IPS-18c (cell line): ENCODE results near the gene POLQ.
"Not testable (repeated sequence)": the region's sequence is repeated elsewhere in the genome, so short reads cannot be mapped to it uniquely, and the experiment has no call there.

Source experiments
- H3K4me3 ChIP-seq: 2 replicates; pipeline ENCODE4 v1.7.0; 2013; ENCODE audit warnings: low read depth, mild to moderate bottlenecking, low read length, moderate library complexity; ENCODE audit not compliant: insufficient read depth
- H3K9me3 ChIP-seq: one replicate; pipeline ENCODE4 v1.6.1; 2013; ENCODE audit warnings: mild to moderate bottlenecking, low read length, moderate library complexity; ENCODE audit not compliant: control insufficient read depth, insufficient read depth

POLQ gene

DNA sequence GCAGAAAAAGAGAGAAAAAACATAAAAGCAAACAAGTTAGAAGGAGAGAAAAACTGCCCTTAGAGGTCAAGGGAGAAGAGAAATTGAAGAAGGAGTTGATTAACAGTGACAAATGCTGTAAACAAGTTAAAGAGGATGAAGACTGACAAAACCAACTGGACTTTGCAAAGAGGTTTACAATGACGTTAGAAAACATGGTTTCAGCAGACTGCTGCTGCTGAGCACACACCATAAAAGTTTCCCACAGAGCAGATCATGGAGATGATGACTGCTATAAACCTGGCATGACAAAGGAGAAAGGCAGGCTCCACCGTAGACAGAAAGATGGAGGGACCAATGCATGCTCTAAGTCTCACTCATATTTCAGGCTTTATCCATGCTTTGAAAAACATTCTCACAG is 78.7 kb downstream of the POLQ start:
- H3K9me3 ChIP-seq = no peaks in the 10 kb centered on the region
- H3K4me3 ChIP-seq = no peak overlapping the region

DNA sequence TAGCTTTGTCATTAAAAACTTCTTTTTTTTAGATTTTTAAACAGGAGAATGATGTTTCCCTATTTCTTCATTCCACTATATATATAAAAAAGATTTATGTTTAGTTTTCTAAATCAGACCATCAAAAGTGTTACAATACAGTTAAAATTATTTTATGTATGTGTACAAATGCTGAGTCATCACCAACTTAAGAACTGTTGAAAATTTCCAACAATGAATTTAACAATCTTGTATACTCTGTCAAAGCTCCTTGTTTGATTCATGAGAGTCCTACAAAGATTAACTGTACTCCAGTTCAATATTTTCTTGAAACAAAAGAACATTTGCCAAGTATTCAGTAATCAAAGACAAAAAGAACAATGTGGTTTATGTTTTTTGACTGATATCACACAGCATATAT is 82.0 kb downstream of the POLQ start:
- no peaks in the 10 kb centered on the region for H3K9me3 ChIP-seq
- no peak overlapping the region for H3K4me3 ChIP-seq

DNA sequence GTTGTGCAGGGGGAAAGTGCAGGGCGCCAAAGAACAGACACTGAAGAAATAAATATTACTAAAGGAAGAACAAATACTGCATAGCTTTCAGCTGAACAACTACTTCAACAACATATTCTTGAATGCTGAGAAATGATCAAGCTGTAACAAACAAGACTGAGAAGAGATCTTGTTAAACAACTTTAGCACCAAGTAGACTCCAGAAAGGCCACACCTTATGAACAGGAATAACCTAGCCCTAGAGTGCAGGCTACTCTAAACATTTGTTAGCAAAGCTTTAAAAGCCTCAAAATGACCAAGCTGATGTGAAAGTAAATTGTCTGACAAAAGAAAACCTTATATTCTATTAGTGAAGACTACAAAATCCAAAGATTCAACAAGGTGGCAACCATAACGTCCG is 83.2 kb downstream of the POLQ start:
- H3K9me3 ChIP-seq = no peaks in the 10 kb centered on the region
- H3K4me3 ChIP-seq = no peak overlapping the region

DNA sequence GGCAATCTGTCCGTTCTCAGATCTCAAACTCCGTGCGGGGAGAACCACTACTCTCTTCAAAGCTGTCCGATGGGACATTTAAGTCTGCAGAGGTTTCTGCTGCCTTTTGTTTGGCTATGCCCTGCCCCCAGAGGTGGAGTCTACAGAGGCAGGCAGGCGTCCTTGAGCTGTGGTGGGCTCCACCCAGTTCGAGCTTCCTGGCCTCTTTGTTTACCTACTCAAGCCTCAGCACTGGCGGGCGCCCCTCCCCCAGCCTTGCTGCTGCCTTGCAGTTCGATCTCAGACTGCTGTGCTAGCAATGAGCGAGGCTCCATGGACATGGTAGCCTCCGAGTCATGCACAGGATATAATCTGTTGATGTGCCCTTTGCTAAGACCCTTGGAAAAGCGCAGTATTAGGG is 94.0 kb downstream of the POLQ start:
- H3K9me3 ChIP-seq, H3K4me3 ChIP-seq: not testable (repeated sequence)

DNA sequence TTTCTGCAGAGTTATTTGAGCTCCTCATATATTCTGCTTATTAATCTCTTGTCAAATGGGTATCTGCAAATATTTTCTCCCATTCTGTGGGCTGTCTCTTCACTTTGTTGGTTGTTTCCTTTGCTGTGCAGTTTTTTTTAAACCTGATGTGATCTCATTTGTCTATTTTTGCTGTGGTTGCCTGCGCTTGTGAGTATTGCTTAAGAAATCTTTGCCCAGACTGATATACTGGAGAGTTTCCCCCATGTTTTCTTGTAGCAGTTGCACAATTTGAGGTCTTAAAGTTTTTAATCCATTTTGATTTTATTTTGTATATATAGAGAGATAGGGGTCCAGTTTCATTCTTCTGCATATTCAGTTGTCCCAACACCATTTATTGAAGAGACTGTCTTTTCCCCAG is 102.3 kb downstream of the POLQ start:
- no peaks in the 10 kb centered on the region for H3K9me3 ChIP-seq
- H3K4me3 ChIP-seq = no peak overlapping the region

DNA sequence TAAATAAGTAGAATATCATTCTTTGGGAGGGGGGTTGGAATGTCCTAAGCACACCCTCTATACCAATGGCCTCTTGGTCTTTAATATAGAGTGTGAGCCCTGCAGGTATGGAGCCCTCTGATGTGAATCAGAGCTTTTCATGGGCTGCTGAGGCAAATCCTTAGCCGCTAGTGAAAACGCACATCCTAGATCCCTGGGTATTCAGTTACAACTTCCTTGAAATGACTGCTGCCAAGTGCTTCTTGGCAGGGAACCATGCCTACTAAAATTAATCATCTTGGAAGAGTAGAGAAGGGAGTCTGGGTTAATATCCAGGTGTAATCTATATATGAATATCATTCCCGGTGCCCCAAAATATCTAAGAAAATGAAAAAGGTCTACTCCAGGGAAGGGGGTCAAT is 109.1 kb downstream of the POLQ start:
- no peaks in the 10 kb centered on the region for H3K9me3 ChIP-seq
- H3K4me3 ChIP-seq = no peak overlapping the region

DNA sequence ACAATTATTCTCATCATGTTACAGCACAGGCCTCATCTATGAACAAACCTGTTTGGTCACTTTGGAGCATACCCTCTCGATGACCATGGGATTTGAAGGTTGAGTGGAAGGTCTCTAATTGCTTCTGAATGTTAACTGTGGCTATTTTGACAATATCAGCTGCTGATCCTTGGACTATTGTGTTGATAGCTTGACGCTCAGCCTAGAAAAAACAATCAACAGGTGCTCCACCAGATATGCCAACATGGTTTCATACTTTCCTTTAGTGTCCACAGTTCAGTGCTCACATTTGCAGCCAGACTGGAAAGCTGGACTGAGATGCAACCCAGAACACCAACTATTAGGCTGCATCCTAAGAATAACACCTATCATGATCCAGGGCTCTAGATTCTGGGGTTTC is 109.7 kb downstream of the POLQ start:
- H3K9me3 ChIP-seq = no peaks in the 10 kb centered on the region
- H3K4me3 ChIP-seq = no peak overlapping the region

DNA sequence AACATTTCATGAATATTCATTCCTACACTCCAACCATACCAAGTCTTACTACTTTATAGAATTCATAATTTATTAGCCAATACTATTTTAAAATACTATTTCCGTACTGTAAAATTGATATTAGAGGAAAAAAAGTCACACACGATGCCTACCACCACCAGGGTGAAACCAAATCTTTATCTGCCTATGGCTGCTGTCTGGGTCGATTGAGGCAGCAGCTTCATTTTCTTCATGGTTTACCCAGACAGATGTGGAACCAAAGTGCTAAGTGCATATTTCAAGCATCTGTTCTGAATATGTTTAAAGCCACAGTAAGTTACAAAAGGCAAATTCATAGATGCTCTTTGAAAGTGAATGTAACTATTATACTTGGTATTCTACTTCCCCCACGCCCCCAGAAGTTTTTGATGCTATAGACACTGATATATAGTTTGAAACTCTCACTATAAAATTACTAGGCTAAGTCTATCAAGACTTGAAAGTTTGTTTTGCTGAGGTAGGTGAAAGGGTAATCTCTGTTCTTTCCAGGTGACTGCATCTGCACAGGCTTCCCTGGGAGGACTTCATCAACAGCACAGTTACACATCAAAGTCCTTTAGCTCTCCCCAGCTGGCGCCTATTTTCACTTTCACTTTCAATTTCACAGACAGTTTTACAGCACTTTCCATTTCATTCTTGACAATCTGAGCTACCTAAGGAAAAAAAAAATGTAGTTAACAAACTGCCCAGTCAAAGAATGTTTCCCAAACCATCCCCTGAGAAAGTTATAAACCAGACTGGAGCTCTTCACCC is 113.9 kb downstream of the POLQ start:
- no peaks in the 10 kb centered on the region for H3K9me3 ChIP-seq
- no peak overlapping the region for H3K4me3 ChIP-seq

DNA sequence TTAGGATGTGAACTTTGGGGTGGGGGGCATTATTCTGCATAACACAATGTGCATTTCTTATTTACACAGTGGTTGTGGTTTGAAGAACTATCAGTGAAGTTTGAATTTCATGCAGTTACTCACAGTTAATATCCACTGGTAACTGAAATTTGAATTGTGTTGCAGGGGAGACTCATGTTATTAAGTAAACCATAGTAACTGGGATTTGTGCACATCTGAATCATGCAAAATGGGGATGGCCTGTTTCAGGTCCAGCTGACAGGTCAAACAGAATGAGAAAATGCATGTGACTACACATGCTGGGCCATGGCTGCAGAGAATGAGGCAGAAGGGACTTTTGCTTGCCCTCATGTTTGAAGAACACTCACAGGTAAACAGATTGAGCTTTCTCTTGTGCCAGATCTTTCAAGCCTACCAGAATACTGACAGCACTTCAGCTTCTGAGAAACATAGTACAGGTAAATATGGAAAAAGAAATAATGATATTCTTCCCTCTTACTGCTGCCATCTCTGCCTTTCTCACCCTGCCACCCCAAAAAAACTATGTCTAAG is 115.0 kb downstream of the POLQ start:
- H3K4me3 ChIP-seq = no peak overlapping the region
- H3K9me3 ChIP-seq = no peaks in the 10 kb centered on the region

DNA sequence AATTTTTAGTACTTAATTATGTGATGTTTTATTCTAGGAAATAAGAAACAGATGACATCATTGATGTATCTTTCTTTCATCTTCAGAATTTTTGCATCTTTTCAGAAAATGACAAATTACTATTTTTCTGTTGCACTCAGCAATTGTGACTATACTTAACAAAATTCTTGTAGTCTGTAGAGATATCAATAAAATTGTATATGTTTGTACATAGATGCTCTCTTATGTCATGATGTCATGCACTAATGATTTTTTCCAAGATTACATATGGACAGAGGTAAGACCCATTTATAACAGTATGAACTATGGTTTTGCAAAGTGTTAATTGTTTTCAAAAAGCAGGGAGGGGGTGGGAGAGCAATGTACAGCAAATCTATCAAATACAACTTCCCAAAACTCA is 121.2 kb downstream of the POLQ start:
- no peaks in the 10 kb centered on the region for H3K9me3 ChIP-seq

DNA sequence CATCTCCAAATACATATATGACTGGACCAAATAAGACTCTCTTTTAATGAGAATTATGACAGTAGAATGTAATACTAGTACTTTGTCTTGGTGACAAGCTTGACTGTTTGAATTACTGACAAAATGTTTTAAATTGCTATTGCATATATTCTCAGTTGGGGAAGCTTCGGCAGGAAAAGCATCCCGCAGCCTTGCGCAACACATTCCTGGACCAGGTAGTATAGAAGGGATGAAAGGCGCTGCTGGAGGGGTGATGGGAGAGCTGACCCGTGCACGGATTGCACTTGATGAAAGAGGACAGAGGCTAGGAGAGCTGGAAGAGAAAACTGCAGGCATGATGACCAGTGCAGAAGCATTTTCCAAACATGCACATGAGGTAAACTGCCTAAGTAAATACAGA is 127.6 kb downstream of the POLQ start:
- H3K9me3 ChIP-seq = no peaks in the 10 kb centered on the region
- H3K4me3 ChIP-seq = no peak overlapping the region

More for the DNA sequence above, 121.2 kb downstream of the POLQ start:
- no peak overlapping the region for H3K4me3 ChIP-seq

DNA sequence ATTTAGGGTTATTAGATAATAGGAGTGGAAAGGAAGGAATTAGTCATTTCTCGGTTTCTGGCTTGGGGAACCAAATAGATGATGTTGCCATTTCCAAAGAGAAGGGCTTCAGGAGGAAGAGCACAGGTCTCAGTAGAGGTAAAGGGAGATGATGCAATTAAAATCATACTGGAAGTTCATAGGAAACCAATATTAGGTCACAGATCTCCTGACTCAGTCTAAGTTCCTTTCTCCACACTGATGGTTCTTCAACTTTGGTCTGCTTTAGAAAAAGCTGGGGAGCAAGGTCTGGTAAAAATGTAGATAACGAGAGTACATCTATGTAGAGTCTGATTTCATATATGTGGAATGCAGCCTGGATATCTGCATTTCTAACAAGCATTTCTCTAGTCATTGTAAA is 130.9 kb downstream of the POLQ start:
- H3K9me3 ChIP-seq = no peaks in the 10 kb centered on the region
- H3K4me3 ChIP-seq = no peak overlapping the region

DNA sequence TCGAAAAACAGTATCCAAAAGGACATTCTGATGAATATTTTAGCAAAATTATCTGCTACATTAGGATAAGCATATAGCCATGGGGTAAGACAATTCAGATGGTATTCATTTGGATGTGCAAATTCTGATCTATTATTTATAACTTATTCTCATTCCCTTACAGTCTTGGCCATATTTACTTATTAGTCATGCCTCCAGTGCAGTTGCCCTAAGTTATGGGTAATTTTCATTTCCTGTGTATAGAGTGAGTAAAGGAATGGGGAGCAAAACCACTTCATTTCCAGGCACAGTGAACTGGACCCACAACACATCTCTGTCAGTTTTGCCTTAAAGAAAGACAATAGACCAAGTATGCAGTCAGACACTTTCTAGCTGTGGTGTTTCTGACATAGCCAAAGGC is 134.3 kb downstream of the POLQ start:
- Histone ChIP-seq H3K9me3 (no peaks in the 10 kb centered on the region), H3K4me3 (no peak overlapping the region)

DNA sequence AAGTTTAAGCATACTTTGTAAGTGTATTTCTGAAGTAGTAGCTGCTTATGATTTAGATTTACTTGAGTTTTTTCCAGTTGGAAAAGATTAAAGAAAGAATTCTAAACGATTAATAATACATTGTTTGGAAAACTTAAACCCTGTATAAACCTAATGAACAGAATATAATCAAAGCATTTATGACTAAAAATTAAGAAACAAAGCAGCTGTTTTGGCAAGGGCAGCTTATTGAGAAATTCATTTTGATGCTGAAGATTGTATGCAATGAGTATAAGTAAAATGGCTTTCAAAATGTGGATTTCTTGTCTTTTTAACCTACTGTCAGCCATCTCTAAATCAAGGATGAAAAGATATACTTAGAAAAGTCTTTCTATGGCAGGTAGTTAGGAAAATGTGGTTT is 140.2 kb downstream of the POLQ start:
- H3K4me3 ChIP-seq = no peak overlapping the region
- H3K9me3 ChIP-seq = no peaks in the 10 kb centered on the region

DNA sequence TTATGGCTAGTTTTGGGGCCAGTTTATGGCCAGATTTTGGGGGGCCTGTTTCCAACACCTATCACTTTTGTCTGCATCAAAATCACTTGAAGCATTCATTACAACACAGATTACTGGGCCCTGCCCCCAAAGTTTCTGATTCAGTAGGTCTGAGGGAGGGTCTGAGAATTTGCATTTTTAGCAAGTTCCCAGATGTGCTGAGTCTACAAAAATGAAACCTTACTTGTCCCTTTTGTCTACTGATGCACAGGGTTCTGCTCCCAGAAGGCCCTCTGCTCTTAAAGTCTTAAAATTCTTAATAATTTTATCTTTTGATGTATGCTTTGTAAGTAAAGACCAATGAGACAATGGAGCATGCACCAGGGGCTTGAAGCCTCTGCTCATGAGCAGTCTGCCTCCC is 146.0 kb downstream of the POLQ start:
- Histone ChIP-seq H3K9me3 (no peaks in the 10 kb centered on the region), H3K4me3 (no peak overlapping the region)

DNA sequence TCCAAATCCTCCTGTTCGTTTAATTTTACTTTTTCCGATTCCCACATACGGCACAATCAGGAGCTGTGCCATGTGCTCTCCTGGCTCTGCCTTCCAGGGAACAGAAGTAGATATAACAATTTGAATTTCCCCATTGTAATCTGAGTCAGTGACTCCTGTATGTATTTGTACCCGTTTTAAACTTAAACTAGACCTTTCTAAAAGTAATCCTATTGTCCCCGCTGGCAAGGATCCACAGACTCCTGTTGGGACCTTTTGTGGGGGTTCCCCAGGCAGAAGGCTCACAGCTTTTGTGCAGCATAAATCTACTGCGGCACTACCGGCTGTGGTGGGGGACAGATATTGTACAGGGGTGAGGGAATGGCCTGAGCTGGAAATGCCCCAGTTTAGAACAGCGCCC is 147.7 kb downstream of the POLQ start:
- H3K4me3 ChIP-seq, H3K9me3 ChIP-seq: not testable (repeated sequence)

DNA sequence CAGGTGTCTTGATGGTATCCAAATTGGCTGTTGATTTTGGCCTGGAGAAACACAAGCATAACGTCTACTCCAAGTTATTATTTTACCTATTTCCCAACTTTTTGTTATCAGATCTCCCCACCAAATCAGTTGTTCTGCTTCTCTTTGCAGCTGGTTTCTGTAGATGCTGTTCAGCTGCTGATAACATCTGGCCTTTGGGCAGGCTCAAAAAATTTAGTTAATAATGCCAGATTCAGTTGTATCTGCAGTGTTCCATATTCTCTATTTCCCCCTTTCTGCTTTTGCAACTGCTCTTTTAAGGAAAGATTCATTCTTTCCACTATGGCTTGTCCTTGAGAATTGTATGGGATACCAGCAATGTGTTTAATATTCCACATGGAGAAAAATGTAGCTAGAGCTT is 149.8 kb downstream of the POLQ start:
- H3K9me3 ChIP-seq = not testable (repeated sequence)

DNA sequence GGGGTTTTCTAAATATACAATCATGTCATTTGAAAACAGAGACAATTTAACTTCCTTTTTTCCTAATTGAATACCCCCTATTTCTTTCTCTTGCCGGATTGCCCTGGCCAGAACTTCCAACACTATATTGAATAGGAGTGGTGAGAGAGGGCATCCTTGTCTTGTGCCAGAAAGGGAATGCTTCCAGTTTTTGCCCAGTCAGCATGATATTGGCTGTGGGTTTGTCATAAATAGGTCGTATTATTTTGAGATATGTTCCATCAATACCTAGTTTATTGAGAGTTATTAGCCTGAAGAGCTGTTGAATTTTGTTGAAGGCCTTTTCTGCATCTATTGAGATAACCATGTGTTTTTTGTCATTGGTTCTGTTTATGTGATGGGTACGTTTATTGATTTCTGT is 157.5 kb downstream of the POLQ start:
- H3K9me3 ChIP-seq, H3K4me3 ChIP-seq: not testable (repeated sequence)

More for the DNA sequence above, 149.8 kb downstream of the POLQ start:
- not testable (repeated sequence) for H3K4me3 ChIP-seq
